Keratinocyte (primary cell): ENCODE measurements around the gene FAAP20. TPM values are rescaled to one million over a fixed set of nuclear protein-coding genes. Genes with fewer than 3 reads are reported as not detected.

ENCODE experiments used
- DNase-seq: peaks from one replicate; pipeline ENCODE4 v3.0.0-alpha.2; 2011; ENCODE audit warnings: low read depth, missing footprints, low spot score
- FAIRE-seq: peaks from 2 replicates; lab custom pipeline; 2011; peaks lifted over from hg19 to GRCh38; lab: Jason Lieb, UNC
- H2AFZ ChIP-seq: 2 replicates; pipeline ENCODE4 v1.6.0; 2012; ENCODE audit warnings: low read length, control low read depth, inconsistent platforms; ENCODE audit not compliant: control insufficient read depth
- H3K27ac ChIP-seq: 2 replicates; pipeline ENCODE4 v1.5.1; 2011; ENCODE audit warnings: low read length; ENCODE audit not compliant: control insufficient read depth, insufficient read depth
- H3K27me3 ChIP-seq: 3 replicates; pipeline ENCODE4 v1.6.0; 2011; ENCODE audit warnings: low read length; ENCODE audit not compliant: control insufficient read depth, insufficient read depth; ENCODE audit errors: extremely low read depth
- H3K36me3 ChIP-seq, 2 experiments: 2 replicates in 1 of 2; 3 replicates in 1 of 2; pipeline ENCODE4 v1.5.1; 2011; ENCODE audit warnings: low read length in 2 of 2, mild to moderate bottlenecking in 1 of 2; ENCODE audit not compliant: control insufficient read depth in 2 of 2, insufficient read depth in 2 of 2; ENCODE audit errors: extremely low read depth in 1 of 2
- H3K4me1 ChIP-seq: 3 replicates; pipeline ENCODE4 v1.5.1; 2011; ENCODE audit warnings: low read length; ENCODE audit not compliant: control insufficient read depth, insufficient read depth; ENCODE audit errors: extremely low read depth
- H3K4me2 ChIP-seq: 3 replicates; pipeline ENCODE4 v1.6.0; 2011; ENCODE audit warnings: low read depth, low read length; ENCODE audit not compliant: control insufficient read depth, insufficient read depth; ENCODE audit errors: extremely low read depth
- H3K4me3 ChIP-seq, 3 experiments: fragments of 200-600 bp in 1 of 3; sonication (generic) in 1 of 3; 2 replicates in 2 of 3; 3 replicates in 1 of 3; pipeline ENCODE4 v1.5.1; 2011 to 2016; ENCODE audit warnings: low read length in 3 of 3, mild to moderate bottlenecking in 3 of 3, control low read depth in 2 of 3, inconsistent platforms in 1 of 3, low read depth in 1 of 3, mixed read lengths in 1 of 3, mixed run types in 1 of 3, moderate library complexity in 1 of 3; ENCODE audit not compliant: control insufficient read depth in 2 of 3, insufficient read depth in 2 of 3; ENCODE audit errors: extremely low read depth in 1 of 3
- H3K79me2 ChIP-seq: 2 replicates; pipeline ENCODE4 v1.6.0; 2012; ENCODE audit warnings: low read length; ENCODE audit not compliant: control insufficient read depth, insufficient read depth
- H3K9ac ChIP-seq: 3 replicates; pipeline ENCODE4 v1.6.0; 2011; ENCODE audit warnings: low read length; ENCODE audit not compliant: control insufficient read depth, insufficient read depth; ENCODE audit errors: extremely low read depth
- H3K9me1 ChIP-seq: 3 replicates; pipeline ENCODE4 v1.6.0; 2011; ENCODE audit warnings: low read length; ENCODE audit not compliant: control insufficient read depth, insufficient read depth; ENCODE audit errors: extremely low read depth
- H3K9me3 ChIP-seq: 2 replicates; pipeline ENCODE4 v1.5.1; 2012; ENCODE audit warnings: low read depth, low read length; ENCODE audit not compliant: control insufficient read depth
- H4K20me1 ChIP-seq: 3 replicates; pipeline ENCODE4 v1.6.0; 2011; ENCODE audit warnings: low read length; ENCODE audit not compliant: control insufficient read depth, insufficient read depth; ENCODE audit errors: extremely low read depth
- EZH2 ChIP-seq: IDR thresholded peaks from one replicate; pipeline ENCODE4 v1.6.1; 2012; ENCODE audit warnings: inconsistent platforms, mild to moderate bottlenecking, low read length, moderate library complexity
- dilution Hi-C: fragments of 300-500 bp; cut with MboI; formaldehyde crosslinking; loops from one replicate; pipeline ENCODE4 v1.7.0; 2020; ENCODE audit warnings: low sequenced_read_pairs; ENCODE audit not compliant: extremely low pct_ligation_motif_present
- polyA plus RNA-seq, 5 experiments: library from polyadenylated mRNA; depleted of rRNA in 3 of 5; stranded (reverse) in 3 of 5; stranded (forward) in 1 of 5; unstranded in 1 of 5; fragments of >200 nt; gene quantifications; 1 replicate in 1 of 5; 2 replicates in 3 of 5; 3 replicates in 1 of 5; pipeline versions ENCODE4 v1.2.1 to v1.2.3, GENCODE V29; 2011 to 2012; ENCODE audit warnings: missing spikeins in 2 of 5, low read depth in 1 of 5, low replicate concordance in 1 of 5
- TF ChIP-seq, protein P1 (sequence below), 3 experiments: IDR thresholded peaks in 1 of 3; conservative IDR thresholded peaks in 1 of 3; optimal IDR thresholded peaks in 1 of 3; 2 replicates in 2 of 3; 3 replicates in 1 of 3; pipeline versions ENCODE3 to v1.5.1; 2011; ENCODE audit warnings: low read length in 3 of 3, mild to moderate bottlenecking in 3 of 3, moderate library complexity in 2 of 3, control low read depth in 1 of 3, inconsistent platforms in 1 of 3; ENCODE audit not compliant: insufficient read depth in 2 of 3; ENCODE audit errors: extremely low read depth in 1 of 3

FAAP20 gene
- polyA plus RNA-seq, 1 donor (not counting 4 experiments of a cell fraction or from before 2014, with no cell fraction given): 7.3 TPM

DNA sequence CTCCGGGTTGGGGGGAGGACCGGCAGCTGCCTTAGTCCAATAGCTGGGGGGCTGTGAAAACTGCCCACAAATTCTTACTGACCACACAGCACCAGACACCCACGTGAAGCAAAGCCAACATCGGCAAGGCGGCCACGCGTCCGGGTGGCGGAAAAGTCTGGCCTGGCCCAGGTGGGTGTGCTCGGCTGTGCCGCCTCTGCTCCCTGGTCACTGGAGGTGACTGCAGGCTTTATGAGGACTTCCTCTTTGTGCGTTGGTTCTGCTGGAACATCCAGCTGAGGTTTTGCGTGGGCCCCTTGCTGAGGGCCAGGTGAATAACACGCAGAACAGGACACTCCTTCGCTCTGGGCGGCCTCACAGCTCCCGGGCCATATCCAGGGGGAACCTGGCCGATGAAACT lies 35.4 kb downstream of the FAAP20 start:
- no peak overlapping the region for H3K27ac ChIP-seq
- H3K27me3 ChIP-seq: no peaks in the 10 kb centered on the region
- H3K79me2 ChIP-seq: peaks cover 4% of the 10 kb centered on the region
- H3K4me1 ChIP-seq: no peaks in the 10 kb centered on the region
- peaks cover 0 to 12% of the 10 kb centered on the region in 2 experiments for H3K36me3 ChIP-seq
- H3K9me1 ChIP-seq: no peaks in the 10 kb centered on the region
- no peak overlapping the region for H3K9ac ChIP-seq
- no peak overlapping the region for H3K4me3 ChIP-seq
- DNase-seq (no peak), FAIRE-seq (no peak)
- no peak overlapping the region for H3K4me2 ChIP-seq
- TF ChIP-seq, protein P1, sequence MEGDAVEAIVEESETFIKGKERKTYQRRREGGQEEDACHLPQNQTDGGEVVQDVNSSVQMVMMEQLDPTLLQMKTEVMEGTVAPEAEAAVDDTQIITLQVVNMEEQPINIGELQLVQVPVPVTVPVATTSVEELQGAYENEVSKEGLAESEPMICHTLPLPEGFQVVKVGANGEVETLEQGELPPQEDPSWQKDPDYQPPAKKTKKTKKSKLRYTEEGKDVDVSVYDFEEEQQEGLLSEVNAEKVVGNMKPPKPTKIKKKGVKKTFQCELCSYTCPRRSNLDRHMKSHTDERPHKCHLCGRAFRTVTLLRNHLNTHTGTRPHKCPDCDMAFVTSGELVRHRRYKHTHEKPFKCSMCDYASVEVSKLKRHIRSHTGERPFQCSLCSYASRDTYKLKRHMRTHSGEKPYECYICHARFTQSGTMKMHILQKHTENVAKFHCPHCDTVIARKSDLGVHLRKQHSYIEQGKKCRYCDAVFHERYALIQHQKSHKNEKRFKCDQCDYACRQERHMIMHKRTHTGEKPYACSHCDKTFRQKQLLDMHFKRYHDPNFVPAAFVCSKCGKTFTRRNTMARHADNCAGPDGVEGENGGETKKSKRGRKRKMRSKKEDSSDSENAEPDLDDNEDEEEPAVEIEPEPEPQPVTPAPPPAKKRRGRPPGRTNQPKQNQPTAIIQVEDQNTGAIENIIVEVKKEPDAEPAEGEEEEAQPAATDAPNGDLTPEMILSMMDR (optimal IDR thresholded peaks at IDR 0.05 in 1 of 3, IDR thresholded peaks at IDR 0.05 in 1 of 3, conservative IDR thresholded peaks at IDR 0.05 in 1 of 3; ENCODE audit: extremely low read depth in 1 of 3, insufficient read depth in 2 of 3, low read length in 3 of 3): no peak
- no peak for TF ChIP-seq EZH2
- no peaks in the 10 kb centered on the region for H3K9me3 ChIP-seq
- dilution Hi-C loops: no loop called here
- H4K20me1 ChIP-seq: peaks cover 7% of the 10 kb centered on the region
- no peak overlapping the region for H2AFZ ChIP-seq

DNA sequence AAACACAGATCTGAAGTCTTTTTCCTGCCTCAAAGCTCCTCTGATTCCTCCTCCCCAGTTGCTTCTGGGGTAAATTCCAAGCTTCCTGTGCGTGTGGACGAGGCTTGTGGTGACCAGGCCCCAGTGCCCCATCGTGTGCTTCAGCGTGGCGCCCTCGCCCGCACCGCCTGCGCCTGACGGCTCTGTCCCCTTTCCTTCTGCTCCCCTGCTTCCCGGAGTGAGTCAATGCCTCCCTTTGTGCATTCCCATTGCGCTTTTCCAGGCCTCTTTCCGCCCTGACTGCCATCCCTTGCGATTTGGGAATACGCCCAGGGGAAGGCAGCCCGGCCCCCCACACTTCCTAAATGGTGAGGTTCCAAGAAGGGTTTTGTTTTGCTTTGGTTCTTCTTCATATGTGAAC lies 36.3 kb downstream of the FAAP20 start:
- no peak for FAIRE-seq

More for the DNA sequence above, 36.3 kb downstream of the FAAP20 start:
- Histone ChIP-seq H3K9me3 (no peaks in the 10 kb centered on the region), H3K9me1 (no peaks in the 10 kb centered on the region), H3K4me1 (no peaks in the 10 kb centered on the region), H3K4me2 (no peak overlapping the region), H3K27me3 (no peaks in the 10 kb centered on the region), H3K79me2 (peaks cover 4% of the 10 kb centered on the region), H3K36me3 (peaks cover 0 to 13% of the 10 kb centered on the region in 2 experiments), H3K9ac (no peak overlapping the region), H3K4me3 (no peak overlapping the region), H2AFZ (no peak overlapping the region), H4K20me1 (peaks cover 7% of the 10 kb centered on the region), H3K27ac (no peak overlapping the region)
- no peak for TF ChIP-seq EZH2
- TF ChIP-seq, protein P1 (optimal IDR thresholded peaks at IDR 0.05 in 1 of 3, IDR thresholded peaks at IDR 0.05 in 1 of 3, conservative IDR thresholded peaks at IDR 0.05 in 1 of 3; ENCODE audit: extremely low read depth in 1 of 3, insufficient read depth in 2 of 3, low read length in 3 of 3): no peak
- dilution Hi-C loops: no loop called here
- DNase-seq: no peak
